ENCODE data around the gene KRTAP10-6.
"Not testable (repeated sequence)": the region's sequence is repeated elsewhere in the genome, so short reads cannot be mapped to it uniquely, and the experiment has no call there.

KRTAP10-6 gene

DNA sequence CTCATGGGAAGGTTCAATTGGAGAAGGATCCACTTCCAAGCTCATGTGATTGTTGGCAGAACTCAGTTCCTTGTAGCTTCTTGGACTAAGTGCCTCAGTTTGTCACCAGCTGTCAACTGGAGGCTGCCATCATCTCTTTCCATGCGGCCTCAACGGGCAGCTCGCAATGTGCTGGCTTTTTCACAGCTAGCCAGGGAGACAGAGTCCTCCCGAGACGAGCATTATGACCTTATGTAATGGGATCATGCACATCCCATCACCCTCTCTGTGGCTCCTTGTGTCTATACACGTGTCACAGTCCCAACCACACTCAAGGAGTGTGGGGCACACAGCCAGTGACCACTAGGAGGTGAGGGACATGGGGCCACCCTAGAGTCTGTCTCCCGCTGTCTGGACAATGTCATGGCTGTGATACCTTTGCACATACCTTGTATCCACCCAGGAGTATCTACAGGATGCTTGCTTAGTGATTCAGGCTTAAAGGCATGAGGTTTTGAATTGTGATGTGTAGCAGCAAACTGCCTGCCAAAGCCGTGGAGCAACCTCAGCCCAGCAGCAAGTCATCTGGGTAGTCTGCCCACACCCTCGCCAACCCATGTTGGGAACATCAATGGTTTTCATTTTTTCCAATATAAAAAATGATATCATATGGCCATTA, 3.9 kb upstream of the KRTAP10-6 start:
- no peak for DNase-seq (ENCODE audit: low read depth)
- TF ChIP-seq, protein P1, sequence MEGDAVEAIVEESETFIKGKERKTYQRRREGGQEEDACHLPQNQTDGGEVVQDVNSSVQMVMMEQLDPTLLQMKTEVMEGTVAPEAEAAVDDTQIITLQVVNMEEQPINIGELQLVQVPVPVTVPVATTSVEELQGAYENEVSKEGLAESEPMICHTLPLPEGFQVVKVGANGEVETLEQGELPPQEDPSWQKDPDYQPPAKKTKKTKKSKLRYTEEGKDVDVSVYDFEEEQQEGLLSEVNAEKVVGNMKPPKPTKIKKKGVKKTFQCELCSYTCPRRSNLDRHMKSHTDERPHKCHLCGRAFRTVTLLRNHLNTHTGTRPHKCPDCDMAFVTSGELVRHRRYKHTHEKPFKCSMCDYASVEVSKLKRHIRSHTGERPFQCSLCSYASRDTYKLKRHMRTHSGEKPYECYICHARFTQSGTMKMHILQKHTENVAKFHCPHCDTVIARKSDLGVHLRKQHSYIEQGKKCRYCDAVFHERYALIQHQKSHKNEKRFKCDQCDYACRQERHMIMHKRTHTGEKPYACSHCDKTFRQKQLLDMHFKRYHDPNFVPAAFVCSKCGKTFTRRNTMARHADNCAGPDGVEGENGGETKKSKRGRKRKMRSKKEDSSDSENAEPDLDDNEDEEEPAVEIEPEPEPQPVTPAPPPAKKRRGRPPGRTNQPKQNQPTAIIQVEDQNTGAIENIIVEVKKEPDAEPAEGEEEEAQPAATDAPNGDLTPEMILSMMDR (IDR thresholded peaks at IDR 0.05; ENCODE audit: control insufficient read depth, insufficient read depth, low read depth, low read length, missing control alignments): no peak
- no peak overlapping the region for H3K4me3 ChIP-seq (ENCODE audit: control insufficient read depth, low read depth, low read length)

DNA sequence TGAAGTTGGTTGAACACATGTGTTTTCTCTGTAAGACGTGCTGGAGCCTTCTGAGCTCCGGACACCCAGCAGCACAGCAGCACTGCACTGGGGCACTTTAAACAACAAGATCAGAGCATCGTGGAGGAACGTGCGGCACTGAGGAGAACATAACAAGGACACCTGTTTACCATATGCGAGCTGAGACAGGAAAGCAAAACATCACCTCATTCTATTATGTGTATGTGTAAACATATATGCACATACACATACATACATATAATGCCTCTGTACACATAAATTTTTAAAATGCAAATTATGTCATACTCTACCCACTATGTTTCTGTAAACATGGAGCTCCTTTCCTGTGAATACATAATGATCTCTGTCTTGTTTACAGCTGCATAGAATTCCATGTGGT, 3.2 kb upstream of the KRTAP10-6 start:
- DNase-seq (ENCODE audit: low read depth): no peak
- TF ChIP-seq, protein P1 (IDR thresholded peaks at IDR 0.05; ENCODE audit: control insufficient read depth, insufficient read depth, low read depth, low read length, missing control alignments): no peak
- no peak overlapping the region for H3K4me3 ChIP-seq (ENCODE audit: control insufficient read depth, low read depth, low read length)

DNA sequence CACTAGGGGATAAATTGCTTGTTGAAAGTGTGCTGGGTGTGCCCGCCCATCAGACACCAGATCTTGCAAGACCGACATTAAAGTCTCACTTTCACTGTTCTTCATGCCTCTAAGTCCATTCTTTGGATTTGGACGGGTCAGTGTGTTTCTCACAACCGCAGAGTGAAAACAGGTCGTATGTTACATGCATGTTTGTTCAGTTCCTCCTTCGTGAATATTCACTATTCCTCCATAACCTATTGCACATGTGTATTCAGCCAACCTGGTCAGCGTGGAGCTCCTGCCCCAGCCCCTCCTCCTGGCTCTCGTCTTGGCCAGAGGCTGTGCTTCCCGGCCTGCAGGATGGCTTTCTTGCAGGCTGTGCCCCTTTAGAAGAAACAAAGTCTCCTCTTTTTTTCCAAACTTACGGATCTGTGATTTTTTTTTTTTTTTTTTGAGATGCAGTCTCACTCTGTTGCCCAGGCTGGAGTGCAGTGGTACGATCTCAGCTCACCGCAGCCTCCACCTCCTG, 2.2 kb upstream of the KRTAP10-6 start:
- no peak overlapping the region for H3K4me3 ChIP-seq (ENCODE audit: control insufficient read depth, low read depth, low read length)
- no peak for DNase-seq (ENCODE audit: low read depth)
- TF ChIP-seq, protein P1 (IDR thresholded peaks at IDR 0.05; ENCODE audit: control insufficient read depth, insufficient read depth, low read depth, low read length, missing control alignments): no peak

DNA sequence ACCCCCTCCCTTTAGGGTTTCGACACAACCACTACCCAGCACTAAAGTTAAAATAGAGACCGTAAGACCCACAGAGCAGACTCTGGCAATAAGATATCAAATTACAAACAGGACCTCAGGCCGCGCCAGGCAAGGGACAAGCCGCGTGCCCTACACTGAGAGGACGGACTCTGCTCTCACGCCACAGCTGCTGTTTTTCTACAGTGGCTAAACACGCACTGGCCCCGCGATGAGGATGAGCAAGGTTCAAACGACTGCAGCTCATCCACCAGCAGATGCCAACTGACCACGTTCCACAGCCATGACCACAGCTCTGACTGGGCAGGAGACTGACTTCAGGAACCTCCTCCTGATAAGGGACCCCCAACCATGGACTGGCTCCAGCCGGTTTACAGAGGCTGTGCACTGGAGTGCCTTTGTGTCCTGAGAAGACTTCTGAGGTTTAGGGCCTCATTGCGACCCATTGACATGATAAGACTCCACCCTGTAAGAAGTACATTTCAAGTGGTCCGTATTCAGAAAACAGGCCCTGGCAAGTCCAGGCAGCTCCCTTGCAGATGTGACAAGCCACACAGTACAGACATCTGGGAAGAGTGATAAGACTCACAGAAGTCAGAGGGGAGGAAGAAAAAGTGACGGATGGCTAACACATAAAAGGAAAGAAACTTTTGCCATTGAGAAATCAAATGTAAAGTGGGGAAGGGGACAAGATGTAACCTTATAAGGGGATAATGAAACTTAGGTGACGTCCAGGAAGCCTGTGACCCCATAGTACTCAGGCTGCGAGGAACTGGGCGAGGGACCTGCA, 1.5 kb upstream of the KRTAP10-6 start:
- TF ChIP-seq, protein P1 (IDR thresholded peaks at IDR 0.05; ENCODE audit: control insufficient read depth, insufficient read depth, low read depth, low read length, missing control alignments): no peak
- no peak for DNase-seq (ENCODE audit: low read depth)
- H3K4me3 ChIP-seq (ENCODE audit: control insufficient read depth, low read depth, low read length): no peak overlapping the region

DNA sequence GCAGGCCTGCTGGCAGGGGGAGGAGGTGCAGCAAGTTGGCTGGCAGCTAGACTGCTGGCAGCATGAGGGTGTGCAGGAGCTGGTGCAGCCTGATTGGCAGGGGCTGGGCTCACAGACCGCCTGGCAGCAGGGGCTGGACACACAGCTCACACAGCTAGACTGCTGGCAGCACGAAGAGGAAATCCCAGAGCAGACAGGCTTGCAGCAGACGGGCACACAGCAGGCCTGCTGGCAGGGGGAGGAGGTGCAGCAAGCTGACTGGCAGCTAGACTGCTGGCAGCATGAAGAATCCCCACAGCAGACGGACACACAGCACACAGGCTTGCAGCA, 539 bp downstream of the KRTAP10-6 start:
- DNase-seq (ENCODE audit: low read depth); H3K4me3 ChIP-seq (ENCODE audit: control insufficient read depth, low read depth, low read length): not testable (repeated sequence)

DNA sequence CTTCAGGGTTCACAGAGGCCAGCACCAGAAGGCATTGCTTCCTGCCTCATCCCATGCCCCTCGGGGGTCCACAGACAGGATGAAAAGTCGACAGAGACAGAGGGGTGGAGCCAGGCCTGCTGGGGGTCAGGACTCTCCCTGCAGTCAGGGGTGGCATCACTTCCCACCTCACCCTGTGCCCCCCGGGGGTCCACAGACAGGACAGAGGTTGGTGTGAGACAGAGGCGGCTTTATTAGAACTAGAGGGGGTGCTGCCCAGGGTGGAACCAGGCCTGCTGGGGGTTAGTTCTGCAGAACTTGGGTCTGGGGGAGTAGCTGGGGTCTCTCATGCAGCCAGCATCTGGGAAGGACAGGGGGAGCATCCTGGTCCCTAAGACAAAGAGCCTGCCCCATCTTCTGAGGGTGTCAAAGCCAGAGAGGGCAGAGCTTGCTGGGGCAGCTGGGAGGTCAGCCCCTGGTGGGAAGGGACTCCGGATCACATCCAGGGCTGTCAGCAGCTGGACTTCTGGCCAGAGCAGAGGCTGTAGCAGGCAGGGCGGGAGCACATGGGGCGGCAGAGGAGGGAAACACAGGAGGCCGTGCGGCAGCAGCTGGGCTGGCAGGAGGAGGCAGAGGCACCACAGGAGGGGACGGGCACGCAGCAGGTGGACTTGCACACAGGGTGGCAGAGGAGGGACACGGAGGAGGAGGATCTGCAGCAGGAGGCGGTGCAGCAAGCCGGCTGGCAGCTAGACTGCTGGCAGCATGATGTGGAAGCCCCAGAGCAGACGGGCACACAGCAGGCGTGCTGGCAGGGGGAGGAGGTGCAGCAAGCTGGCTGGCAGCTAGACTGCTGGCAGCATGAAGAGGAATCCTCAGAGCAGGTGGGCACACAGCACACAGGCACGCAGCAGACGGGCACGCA, 1.2 kb downstream of the KRTAP10-6 start:
- not testable (repeated sequence) for DNase-seq (ENCODE audit: low read depth); H3K4me3 ChIP-seq (ENCODE audit: control insufficient read depth, low read depth, low read length)

DNA sequence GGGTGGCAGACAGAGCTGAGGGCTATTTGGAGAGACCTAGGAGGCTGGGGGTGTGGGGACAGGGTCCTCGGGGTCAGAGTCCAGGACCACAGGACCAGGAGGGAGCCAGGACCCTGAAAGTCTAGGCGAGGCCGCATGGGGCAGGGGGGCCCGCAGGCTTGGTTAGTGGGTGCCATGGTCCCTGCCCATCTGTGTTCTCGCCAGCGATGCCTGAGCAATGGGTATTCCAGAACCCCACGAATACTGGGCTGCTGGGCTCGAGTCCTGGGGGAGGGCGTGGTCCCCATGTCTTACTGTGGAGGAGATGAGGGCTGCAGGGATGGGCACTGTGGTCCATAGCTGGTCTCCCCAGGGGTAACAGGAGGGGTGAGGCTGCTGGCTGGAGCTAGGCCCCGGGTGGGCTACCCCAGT, 2.0 kb downstream of the KRTAP10-6 start:
- DNase-seq (ENCODE audit: low read depth): no peak
- no peak overlapping the region for H3K4me3 ChIP-seq (ENCODE audit: control insufficient read depth, low read depth, low read length)

More for the DNA sequence above, 2.0 kb downstream of the KRTAP10-6 start:
- TF ChIP-seq, protein P1 (IDR thresholded peaks at IDR 0.05; ENCODE audit: control insufficient read depth, insufficient read depth, low read depth, low read length, missing control alignments): no peak

All from AG09309 (cell line).